Uterus (tissue), 2 donors: Measurements from ENCODE around the gene FDX1.

Source experiments
- CTCF ChIP-seq, 4 experiments: fragments of 200-600 bp in 2 of 4; fragments of 450-650 bp in 2 of 4; sonication (generic) in 2 of 4; IDR thresholded peaks; one replicate each; pipeline ENCODE4 v1.5.1; 2016 to 2019; ENCODE audit warnings: antibody characterized with exemption in 4 of 4, mild to moderate bottlenecking in 2 of 4, moderate library complexity in 1 of 4
- POLR2A ChIP-seq, 2 donors: fragments of 450-650 bp; IDR thresholded peaks; one replicate each; pipeline ENCODE4 v1.6.1; 2016; ENCODE audit warnings: antibody characterized with exemption in 2 of 2, mild to moderate bottlenecking in 1 of 2, moderate library complexity in 1 of 2

- TF ChIP-seq CTCF (IDR thresholded peaks at IDR 0.05) (no peak), POLR2A (IDR thresholded peaks at IDR 0.05) (no peak)
Observed at GRCh38 chr11:110392056-110392455, 37.7 kb upstream of the FDX1 start.
